Subcutaneous adipose tissue (tissue), 4 donors: ENCODE data around the gene YY1AP1. TPM values are rescaled to one million over a fixed set of nuclear protein-coding genes. Genes with fewer than 3 reads are reported as not detected.

ENCODE experiments used
- total RNA-seq, 4 donors: library from RNA; depleted of rRNA; stranded (reverse); fragments of >200 nt; gene quantifications; one replicate each; pipeline ENCODE4 v1.1.0, GENCODE V29; 2016
- TF ChIP-seq, protein P1 (sequence below): fragments of 450-650 bp; IDR thresholded peaks from one replicate; pipeline ENCODE4 v1.5.1; 2016; ENCODE audit warnings: low read depth, mild to moderate bottlenecking, control low read depth, antibody characterized with exemption, moderate library complexity

YY1AP1 gene, protein sequence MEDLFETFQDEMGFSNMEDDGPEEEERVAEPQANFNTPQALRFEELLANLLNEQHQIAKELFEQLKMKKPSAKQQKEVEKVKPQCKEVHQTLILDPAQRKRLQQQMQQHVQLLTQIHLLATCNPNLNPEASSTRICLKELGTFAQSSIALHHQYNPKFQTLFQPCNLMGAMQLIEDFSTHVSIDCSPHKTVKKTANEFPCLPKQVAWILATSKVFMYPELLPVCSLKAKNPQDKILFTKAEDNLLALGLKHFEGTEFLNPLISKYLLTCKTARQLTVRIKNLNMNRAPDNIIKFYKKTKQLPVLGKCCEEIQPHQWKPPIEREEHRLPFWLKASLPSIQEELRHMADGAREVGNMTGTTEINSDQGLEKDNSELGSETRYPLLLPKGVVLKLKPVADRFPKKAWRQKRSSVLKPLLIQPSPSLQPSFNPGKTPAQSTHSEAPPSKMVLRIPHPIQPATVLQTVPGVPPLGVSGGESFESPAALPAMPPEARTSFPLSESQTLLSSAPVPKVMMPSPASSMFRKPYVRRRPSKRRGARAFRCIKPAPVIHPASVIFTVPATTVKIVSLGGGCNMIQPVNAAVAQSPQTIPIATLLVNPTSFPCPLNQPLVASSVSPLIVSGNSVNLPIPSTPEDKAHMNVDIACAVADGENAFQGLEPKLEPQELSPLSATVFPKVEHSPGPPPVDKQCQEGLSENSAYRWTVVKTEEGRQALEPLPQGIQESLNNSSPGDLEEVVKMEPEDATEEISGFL
- total RNA-seq = 100 to 1,000 TPM in 1 of 4 donors, 10 to 100 TPM in 3; 69.3 to 109 (median 81.3) TPM

DNA sequence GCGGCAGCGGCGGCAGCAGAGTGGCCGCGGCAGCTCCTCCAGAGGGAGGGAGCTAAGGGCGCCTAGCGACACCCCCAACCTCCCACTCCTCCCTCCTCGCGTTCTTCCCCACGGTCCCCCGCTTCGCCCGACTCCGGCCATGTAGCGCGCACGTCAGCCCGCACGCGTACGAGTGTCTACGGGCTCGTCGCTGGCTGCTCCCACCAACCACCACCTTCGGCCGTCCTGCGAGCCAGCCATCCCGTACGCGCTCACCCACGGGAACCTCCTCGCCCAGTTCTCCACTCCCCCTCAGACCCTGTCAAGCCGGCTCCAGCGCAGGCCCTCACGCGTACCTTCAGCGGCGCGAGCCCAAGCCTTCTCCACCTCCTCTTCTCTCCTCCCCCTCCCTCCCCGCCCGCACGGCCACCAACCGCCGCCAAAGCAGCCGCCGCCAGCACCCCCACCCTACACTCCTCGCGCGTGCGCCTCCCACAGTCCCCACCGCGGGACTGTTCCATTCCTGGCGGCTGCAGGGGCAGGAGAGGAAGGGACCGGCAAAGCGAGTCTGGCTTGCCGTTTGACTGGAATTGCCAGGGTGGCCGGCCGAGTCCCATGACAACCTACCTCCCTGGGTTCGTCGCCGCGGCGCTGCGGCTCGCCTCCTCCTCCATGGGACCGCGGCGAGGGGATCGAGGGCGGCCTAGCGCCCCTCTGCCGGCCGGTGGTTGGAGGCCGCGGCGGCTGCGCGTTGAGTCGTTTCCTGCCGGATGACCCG, at the start of gene YY1AP1:
Gene YY1AP1 (minus strand): TSS at position 451 of the 757 bp plus-strand sequence. CDS start 8,338 bp downstream, outside the sequence.
- TF ChIP-seq, protein P1, sequence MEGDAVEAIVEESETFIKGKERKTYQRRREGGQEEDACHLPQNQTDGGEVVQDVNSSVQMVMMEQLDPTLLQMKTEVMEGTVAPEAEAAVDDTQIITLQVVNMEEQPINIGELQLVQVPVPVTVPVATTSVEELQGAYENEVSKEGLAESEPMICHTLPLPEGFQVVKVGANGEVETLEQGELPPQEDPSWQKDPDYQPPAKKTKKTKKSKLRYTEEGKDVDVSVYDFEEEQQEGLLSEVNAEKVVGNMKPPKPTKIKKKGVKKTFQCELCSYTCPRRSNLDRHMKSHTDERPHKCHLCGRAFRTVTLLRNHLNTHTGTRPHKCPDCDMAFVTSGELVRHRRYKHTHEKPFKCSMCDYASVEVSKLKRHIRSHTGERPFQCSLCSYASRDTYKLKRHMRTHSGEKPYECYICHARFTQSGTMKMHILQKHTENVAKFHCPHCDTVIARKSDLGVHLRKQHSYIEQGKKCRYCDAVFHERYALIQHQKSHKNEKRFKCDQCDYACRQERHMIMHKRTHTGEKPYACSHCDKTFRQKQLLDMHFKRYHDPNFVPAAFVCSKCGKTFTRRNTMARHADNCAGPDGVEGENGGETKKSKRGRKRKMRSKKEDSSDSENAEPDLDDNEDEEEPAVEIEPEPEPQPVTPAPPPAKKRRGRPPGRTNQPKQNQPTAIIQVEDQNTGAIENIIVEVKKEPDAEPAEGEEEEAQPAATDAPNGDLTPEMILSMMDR = no peak

- TF ChIP-seq, protein P1 = no peak
Observed at GRCh38 chr1:155729031-155729898, 40.7 kb upstream of the YY1AP1 start.

- TF ChIP-seq, protein P1 = no peak
Observed at GRCh38 chr1:155725142-155725541, 36.6 kb upstream of the YY1AP1 start.

DNA sequence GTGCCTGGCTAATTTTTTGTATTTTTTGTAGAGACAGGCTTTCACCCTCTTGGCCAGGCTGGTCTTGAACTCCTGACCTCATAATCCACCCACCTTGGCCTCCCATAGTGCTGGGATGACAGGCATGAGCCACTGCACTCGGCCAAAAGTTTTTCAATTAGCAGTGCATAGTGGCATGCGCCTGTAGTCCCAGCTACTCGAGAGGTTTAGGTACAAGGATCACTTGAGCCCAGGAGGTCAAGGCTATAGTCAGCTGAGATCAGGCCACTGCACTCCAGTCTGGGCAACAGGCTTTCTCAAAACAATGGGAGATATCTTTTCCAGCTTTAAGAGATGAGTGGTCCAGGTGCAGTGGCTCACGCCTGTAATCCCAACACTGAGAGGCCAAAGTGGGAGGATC, 31.1 kb upstream of the YY1AP1 start:
- TF ChIP-seq, protein P1 = no peak

DNA sequence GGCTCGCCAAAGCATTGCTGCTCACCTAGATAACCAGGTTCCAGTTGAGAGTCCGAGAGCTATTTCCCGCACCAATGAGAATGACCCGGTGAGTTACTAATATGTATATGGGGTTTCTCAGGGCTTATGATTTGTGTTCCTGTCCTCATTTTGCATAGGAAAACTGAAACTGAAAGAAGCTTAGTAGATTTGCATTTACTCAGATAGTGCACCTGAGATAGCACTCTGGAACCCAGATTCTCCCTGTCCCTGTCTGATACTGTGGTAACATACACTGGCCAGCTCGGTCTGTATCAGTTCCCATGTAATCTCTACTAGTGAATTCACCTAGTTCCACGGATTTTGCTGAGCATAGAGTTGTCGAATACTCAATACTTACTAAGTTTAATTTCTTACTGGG, 28.5 kb upstream of the YY1AP1 start:
- TF ChIP-seq, protein P1 = no peak

DNA sequence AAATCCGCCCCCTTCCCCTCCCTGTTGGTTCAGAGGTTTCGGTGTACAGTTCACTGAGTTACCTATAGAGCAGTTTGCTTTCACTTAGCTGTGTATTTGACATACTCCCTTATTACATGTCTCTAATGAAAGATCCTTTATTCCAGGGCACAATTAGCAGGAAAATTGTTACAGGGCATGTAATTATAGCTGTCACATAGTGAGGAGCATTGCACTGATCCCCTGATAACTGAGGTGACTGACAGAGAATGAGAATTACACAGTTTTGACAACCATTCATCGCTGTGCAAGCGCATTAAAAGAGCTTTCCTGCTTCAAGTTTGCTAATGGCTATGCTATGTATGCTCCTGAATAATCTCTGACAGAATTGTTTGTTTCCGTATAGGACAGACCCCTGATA, 27.2 kb upstream of the YY1AP1 start:
- TF ChIP-seq, protein P1 = no peak
